ENCODE results near the gene TTC9B.
A peak's percentile ranks its signal among the peaks of the same experiment; 100 is the strongest.
"Not testable (repeated sequence)": the region's sequence is repeated elsewhere in the genome, so short reads cannot be mapped to it uniquely, and the experiment has no call there.

The TTC9B gene

DNA sequence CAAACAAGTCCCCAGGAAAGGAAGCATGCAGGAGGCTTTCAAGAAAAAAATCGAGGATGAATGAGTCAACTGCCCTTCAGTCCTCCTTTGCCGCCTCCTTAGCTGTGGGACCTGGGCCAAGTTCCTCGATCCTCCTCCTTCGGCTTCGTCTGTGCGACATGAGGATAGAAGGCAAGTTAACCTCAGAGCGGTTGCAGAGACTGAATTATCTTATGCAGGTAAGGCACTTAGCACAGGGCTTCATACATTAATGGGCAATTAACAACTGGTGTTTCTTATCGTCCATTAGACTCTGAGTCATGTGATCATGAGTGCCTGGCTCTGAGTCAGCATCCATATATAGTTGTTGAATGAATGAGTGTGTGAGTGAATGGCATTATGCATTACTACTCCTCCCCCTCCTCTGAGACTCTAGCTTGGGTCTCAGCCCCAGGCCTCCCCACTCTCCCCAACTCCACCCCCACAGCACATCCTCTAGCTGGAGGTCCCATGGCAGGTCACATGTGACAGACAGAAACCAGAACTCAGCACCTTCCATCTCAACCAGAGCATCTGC, 1.6 kb upstream of the TTC9B start:
- no peak overlapping the region for H2AK5ac ChIP-seq (ENCODE audit: low read length)
- H3K9ac ChIP-seq (ENCODE audit: low read length): no peak overlapping the region
- no peak overlapping the region for H4K8ac ChIP-seq (ENCODE audit: low read depth, low read length)
- no peak overlapping the region for H3K27ac ChIP-seq (ENCODE audit: low read depth, low read length)
- no peaks in the 10 kb centered on the region for H3K79me2 ChIP-seq (ENCODE audit: control insufficient read depth, insufficient read depth, low read length)
- H3K36me3 ChIP-seq (ENCODE audit: control insufficient read depth, insufficient read depth, low read length): no peaks in the 10 kb centered on the region
- no peak overlapping the region for H3K23ac ChIP-seq (ENCODE audit: low read length)
- no peaks in the 10 kb centered on the region for H3K4me1 ChIP-seq (ENCODE audit: control insufficient read depth, low read depth, low read length)
- no peaks in the 10 kb centered on the region for H3K27me3 ChIP-seq (ENCODE audit: insufficient read depth, low read length, poor library complexity)
- H3K4ac ChIP-seq (ENCODE audit: low read depth, low read length): no peak overlapping the region
- no peak overlapping the region for H3K56ac ChIP-seq (ENCODE audit: low read length)
- H2BK120ac ChIP-seq (ENCODE audit: low read depth, low read length): no peak overlapping the region
- H3K79me1 ChIP-seq (ENCODE audit: low read length): no peaks in the 10 kb centered on the region
- WGBS (ENCODE audit: extremely low coverage, insufficient coverage, low lambda C conversion rate): no CpG with 5 or more reads among the region's 8 CpGs
- H4K5ac ChIP-seq (ENCODE audit: low read length): no peak overlapping the region
- H3K4me2 ChIP-seq (ENCODE audit: low read length): no peak overlapping the region
- no peak overlapping the region for H3K4me3 ChIP-seq (ENCODE audit: low read length)
- H2BK15ac ChIP-seq (replicated peaks; ENCODE audit: low read depth): no peak overlapping the region
- no peak for DNase-seq
- no peak overlapping the region for H2BK5ac ChIP-seq (ENCODE audit: low read length)
- H3K18ac ChIP-seq (ENCODE audit: low read length): no peak overlapping the region

DNA sequence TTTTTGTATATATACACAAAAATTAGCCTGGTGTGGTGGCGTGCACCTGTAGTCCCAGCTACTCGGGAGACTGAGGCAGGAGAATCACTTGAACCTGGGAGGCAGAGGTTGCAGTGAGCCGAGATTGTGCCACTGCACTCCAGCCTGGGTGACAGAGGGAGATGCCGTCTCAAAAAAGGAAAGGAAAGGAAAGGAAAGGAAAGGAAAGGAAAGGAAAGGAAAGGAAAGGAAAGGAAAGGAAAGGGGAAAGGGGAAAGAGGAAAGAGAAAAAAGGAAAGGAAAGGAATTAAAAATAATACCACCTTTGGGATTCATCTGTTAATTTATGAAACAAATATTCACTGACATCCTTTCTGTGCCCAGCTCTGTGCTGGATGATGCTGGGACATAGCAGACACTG, 845 bp upstream of the TTC9B start:
- not testable (repeated sequence) for DNase-seq; H2AK5ac ChIP-seq (ENCODE audit: low read length); H4K8ac ChIP-seq (ENCODE audit: low read depth, low read length); H3K23ac ChIP-seq (ENCODE audit: low read length); H3K36me3 ChIP-seq (ENCODE audit: control insufficient read depth, insufficient read depth, low read length); H3K27ac ChIP-seq (ENCODE audit: low read depth, low read length); H2BK5ac ChIP-seq (ENCODE audit: low read length); H3K4me3 ChIP-seq (ENCODE audit: low read length); H2BK15ac ChIP-seq (replicated peaks; ENCODE audit: low read depth); H3K27me3 ChIP-seq (ENCODE audit: insufficient read depth, low read length, poor library complexity); H3K56ac ChIP-seq (ENCODE audit: low read length); H2BK120ac ChIP-seq (ENCODE audit: low read depth, low read length); H3K79me1 ChIP-seq (ENCODE audit: low read length); H3K79me2 ChIP-seq (ENCODE audit: control insufficient read depth, insufficient read depth, low read length); H3K4me1 ChIP-seq (ENCODE audit: control insufficient read depth, low read depth, low read length); H3K9ac ChIP-seq (ENCODE audit: low read length); H4K5ac ChIP-seq (ENCODE audit: low read length); H3K4ac ChIP-seq (ENCODE audit: low read depth, low read length); H3K4me2 ChIP-seq (ENCODE audit: low read length); H3K18ac ChIP-seq (ENCODE audit: low read length)
- no CpG with 5 or more reads among the region's 4 CpGs for WGBS (ENCODE audit: extremely low coverage, insufficient coverage, low lambda C conversion rate)

DNA sequence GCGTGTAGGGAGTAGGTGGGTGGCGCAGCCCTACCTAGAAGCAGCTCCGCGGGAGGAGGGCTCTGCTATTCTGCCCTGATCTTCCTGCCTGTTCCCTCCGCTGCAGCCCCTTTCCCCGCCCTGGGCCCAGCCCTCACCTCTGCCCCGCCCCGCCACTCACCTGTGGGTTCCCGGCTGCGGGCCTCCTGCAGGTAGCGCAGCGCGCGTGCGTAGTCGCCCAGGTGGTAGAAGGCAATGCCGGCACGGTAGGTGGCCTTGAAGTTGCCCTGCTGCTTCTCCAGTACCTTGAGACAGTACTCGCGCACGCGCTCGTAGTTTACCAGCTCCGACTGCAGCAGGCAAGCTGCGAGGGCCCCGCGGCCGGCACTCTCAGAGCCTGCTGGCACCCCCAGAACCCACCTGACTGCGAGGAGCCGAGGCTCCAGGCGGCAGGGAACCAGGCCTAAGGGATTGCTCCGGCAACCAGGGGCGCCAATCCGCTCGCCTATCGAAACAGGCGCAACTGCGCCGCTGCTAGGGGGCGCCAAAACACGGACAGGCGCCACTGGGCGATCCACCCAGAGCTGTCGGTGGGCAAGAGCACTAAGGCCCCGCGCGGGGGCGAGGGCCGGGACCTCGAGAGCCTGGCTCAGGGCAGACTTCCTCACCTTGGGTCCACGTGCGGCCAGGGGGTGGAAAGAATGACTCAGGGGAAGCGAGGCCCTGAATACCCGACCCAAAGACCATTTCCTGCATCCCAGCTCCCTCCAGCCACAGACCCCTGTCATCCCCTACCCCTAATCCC, 965 bp downstream of the TTC9B start:
- H2BK5ac ChIP-seq (ENCODE audit: low read length): no peak overlapping the region
- H4K8ac ChIP-seq (ENCODE audit: low read depth, low read length): no peak overlapping the region
- no peak overlapping the region for H4K5ac ChIP-seq (ENCODE audit: low read length)
- H2BK120ac ChIP-seq (ENCODE audit: low read depth, low read length): no peak overlapping the region
- no peaks in the 10 kb centered on the region for H3K79me1 ChIP-seq (ENCODE audit: low read length)
- no peaks in the 10 kb centered on the region for H3K36me3 ChIP-seq (ENCODE audit: control insufficient read depth, insufficient read depth, low read length)
- no peak overlapping the region for H3K4me3 ChIP-seq (ENCODE audit: low read length)
- no peak overlapping the region for H3K4ac ChIP-seq (ENCODE audit: low read depth, low read length)
- H3K4me1 ChIP-seq (ENCODE audit: control insufficient read depth, low read depth, low read length): no peaks in the 10 kb centered on the region
- H3K27me3 ChIP-seq (ENCODE audit: insufficient read depth, low read length, poor library complexity): no peaks in the 10 kb centered on the region
- H3K56ac ChIP-seq (ENCODE audit: low read length): no peak overlapping the region
- peak; percentile 50 for DNase-seq
- H3K27ac ChIP-seq (ENCODE audit: low read depth, low read length): no peak overlapping the region
- no peaks in the 10 kb centered on the region for H3K79me2 ChIP-seq (ENCODE audit: control insufficient read depth, insufficient read depth, low read length)
- no CpG with 5 or more reads among the region's 54 CpGs for WGBS (ENCODE audit: extremely low coverage, insufficient coverage, low lambda C conversion rate)
- H3K4me2 ChIP-seq (ENCODE audit: low read length): no peak overlapping the region
- no peak overlapping the region for H3K18ac ChIP-seq (ENCODE audit: low read length)
- no peak overlapping the region for H3K23ac ChIP-seq (ENCODE audit: low read length)
- no peak overlapping the region for H2AK5ac ChIP-seq (ENCODE audit: low read length)
- H2BK15ac ChIP-seq (replicated peaks; ENCODE audit: low read depth): no peak overlapping the region
- H3K9ac ChIP-seq (ENCODE audit: low read length): no peak overlapping the region

GRCh38 chr19:40216777-40217026, 1.5 kb downstream of the TTC9B start:
- Histone ChIP-seq H4K5ac (ENCODE audit: low read length) (no peak overlapping the region), H3K4me3 (ENCODE audit: low read length) (no peak overlapping the region), H3K4me1 (ENCODE audit: control insufficient read depth, low read depth, low read length) (no peaks in the 10 kb centered on the region), H3K18ac (ENCODE audit: low read length) (no peak overlapping the region), H3K4me2 (ENCODE audit: low read length) (no peak overlapping the region), H3K56ac (ENCODE audit: low read length) (no peak overlapping the region), H2BK120ac (ENCODE audit: low read depth, low read length) (no peak overlapping the region), H2BK15ac (replicated peaks; ENCODE audit: low read depth) (no peak overlapping the region), H3K4ac (ENCODE audit: low read depth, low read length) (no peak overlapping the region), H3K27me3 (ENCODE audit: insufficient read depth, low read length, poor library complexity) (no peaks in the 10 kb centered on the region), H3K27ac (ENCODE audit: low read depth, low read length) (no peak overlapping the region), H3K9ac (ENCODE audit: low read length) (no peak overlapping the region), H3K36me3 (ENCODE audit: control insufficient read depth, insufficient read depth, low read length) (no peaks in the 10 kb centered on the region), H4K8ac (ENCODE audit: low read depth, low read length) (no peak overlapping the region), H3K79me2 (ENCODE audit: control insufficient read depth, insufficient read depth, low read length) (no peaks in the 10 kb centered on the region), H3K79me1 (ENCODE audit: low read length) (no peaks in the 10 kb centered on the region), H2AK5ac (ENCODE audit: low read length) (no peak overlapping the region), H2BK5ac (ENCODE audit: low read length) (no peak overlapping the region), H3K23ac (ENCODE audit: low read length) (no peak overlapping the region)
- no CpG with 5 or more reads among the region's 9 CpGs for WGBS (ENCODE audit: extremely low coverage, insufficient coverage, low lambda C conversion rate)
- no peak for DNase-seq

DNA sequence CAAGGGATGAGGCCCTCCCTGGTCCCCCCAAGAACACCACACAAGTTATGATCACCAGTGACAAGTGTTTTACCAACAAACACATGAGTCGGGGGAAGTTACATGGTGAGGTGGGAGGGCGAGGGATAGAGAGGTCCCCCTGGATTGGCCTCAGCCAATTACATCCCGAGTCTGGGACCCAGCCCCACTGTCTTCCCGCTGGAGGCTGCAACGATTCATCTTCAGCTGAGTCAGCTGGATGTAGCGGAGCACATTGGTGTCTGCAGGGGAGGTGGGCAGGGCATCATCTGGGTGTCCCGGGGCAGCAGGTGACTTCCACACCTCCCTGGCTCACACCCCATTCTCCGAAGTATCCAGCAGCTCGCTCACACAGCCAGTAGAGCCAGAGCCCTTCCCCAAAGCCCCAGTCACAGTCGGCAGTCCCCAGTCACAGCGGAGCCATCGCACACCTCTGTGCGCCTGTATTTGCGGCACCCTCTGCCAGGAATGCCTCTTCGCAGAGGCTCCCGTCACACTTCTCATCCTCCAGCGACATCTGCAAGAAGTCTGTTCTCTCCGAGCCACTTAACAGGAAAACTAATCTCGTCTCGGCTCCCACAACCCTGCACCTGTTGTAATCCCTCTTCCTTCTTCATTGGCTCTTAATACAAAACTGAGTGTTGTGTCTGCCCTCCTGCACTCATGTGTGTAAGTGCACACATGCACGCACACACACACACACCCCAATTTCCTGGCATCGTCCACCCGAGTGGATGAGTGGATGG, 2.0 kb downstream of the TTC9B start:
- no peak overlapping the region for H2BK15ac ChIP-seq (replicated peaks; ENCODE audit: low read depth)
- H3K4me2 ChIP-seq (ENCODE audit: low read length): no peak overlapping the region

More for the DNA sequence above, 2.0 kb downstream of the TTC9B start:
- no peak overlapping the region for H4K5ac ChIP-seq (ENCODE audit: low read length)
- no peak overlapping the region for H2BK5ac ChIP-seq (ENCODE audit: low read length)
- no peak overlapping the region for H3K23ac ChIP-seq (ENCODE audit: low read length)
- no peak overlapping the region for H3K18ac ChIP-seq (ENCODE audit: low read length)
- H3K4me3 ChIP-seq (ENCODE audit: low read length): no peak overlapping the region
- WGBS (ENCODE audit: extremely low coverage, insufficient coverage, low lambda C conversion rate): no CpG with 5 or more reads among the region's 23 CpGs
- no peaks in the 10 kb centered on the region for H3K4me1 ChIP-seq (ENCODE audit: control insufficient read depth, low read depth, low read length)
- H3K27me3 ChIP-seq (ENCODE audit: insufficient read depth, low read length, poor library complexity): no peaks in the 10 kb centered on the region
- no peaks in the 10 kb centered on the region for H3K36me3 ChIP-seq (ENCODE audit: control insufficient read depth, insufficient read depth, low read length)
- no peak overlapping the region for H2AK5ac ChIP-seq (ENCODE audit: low read length)
- DNase-seq: no peak
- H2BK120ac ChIP-seq (ENCODE audit: low read depth, low read length): no peak overlapping the region
- H3K56ac ChIP-seq (ENCODE audit: low read length): no peak overlapping the region
- H3K27ac ChIP-seq (ENCODE audit: low read depth, low read length): no peak overlapping the region
- no peaks in the 10 kb centered on the region for H3K79me1 ChIP-seq (ENCODE audit: low read length)
- no peak overlapping the region for H3K9ac ChIP-seq (ENCODE audit: low read length)
- H3K79me2 ChIP-seq (ENCODE audit: control insufficient read depth, insufficient read depth, low read length): no peaks in the 10 kb centered on the region
- no peak overlapping the region for H3K4ac ChIP-seq (ENCODE audit: low read depth, low read length)
- no peak overlapping the region for H4K8ac ChIP-seq (ENCODE audit: low read depth, low read length)

All from mesendoderm (in vitro differentiated cells).